ENCODE measurements around the gene IER3. TPM values are rescaled to one million over a fixed set of nuclear protein-coding genes. Genes with fewer than 3 reads are reported as not detected.
A peak's percentile ranks its signal among the peaks of the same experiment; 100 is the strongest.

Gene IER3
- total RNA-seq, 2 experiments from 2014 or later = 375 to 386 TPM

DNA sequence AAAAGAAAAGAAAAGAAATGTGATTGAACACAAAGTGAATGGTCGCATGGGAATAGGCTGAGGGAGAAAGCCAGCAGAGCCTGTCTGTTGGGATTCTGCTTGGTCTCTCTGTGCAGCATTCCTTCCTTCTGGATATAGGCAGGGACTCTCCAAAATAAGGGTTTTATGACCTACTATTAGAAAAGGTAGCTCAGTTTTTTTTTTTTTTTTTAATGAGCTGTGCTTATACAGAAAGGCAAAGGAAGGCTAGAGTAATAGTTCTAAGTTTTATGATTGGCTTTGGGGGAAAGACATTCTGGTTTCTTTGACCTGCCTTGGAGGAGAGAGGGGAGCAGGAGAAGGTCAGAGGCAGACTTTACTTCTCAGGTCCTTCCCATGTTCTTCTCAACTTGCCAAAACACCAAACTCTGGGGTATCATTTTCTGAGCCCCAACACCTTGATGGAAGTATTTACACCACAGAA is 18.8 kb upstream of the IER3 start:
- ChIA-PET POLR2A (interaction anchor here (0.9 to 11.6 kb wide), 4 partner anchors 11 to 46 kb away, joined by 3 to 198 read pairs (median 6); partner anchors contain the start of genes FLOT1 and IER3), CTCF (interaction anchor here (1.2 to 2.5 kb wide), 4 partner anchors 25 to 65 kb away, joined by 3 to 8 read pairs (median 6); no protein-coding TSS in a partner anchor)
- Mint-ChIP-seq H3K9me3 (peaks cover 4% of the 10 kb centered on the region), H3K36me3 (ENCODE audit: low read depth) (peaks cover 11% of the 10 kb centered on the region), H3K27me3 (no peaks in the 10 kb centered on the region), H3K4me3 (no peak overlapping the region), H3K4me1 (ENCODE audit: low read depth) (peaks cover 64% of the 10 kb centered on the region), H3K27ac (peak overlapping the region; percentile 85)
- no peak for DNase-seq
- no peak for ATAC-seq
- TF ChIP-seq, protein P1, sequence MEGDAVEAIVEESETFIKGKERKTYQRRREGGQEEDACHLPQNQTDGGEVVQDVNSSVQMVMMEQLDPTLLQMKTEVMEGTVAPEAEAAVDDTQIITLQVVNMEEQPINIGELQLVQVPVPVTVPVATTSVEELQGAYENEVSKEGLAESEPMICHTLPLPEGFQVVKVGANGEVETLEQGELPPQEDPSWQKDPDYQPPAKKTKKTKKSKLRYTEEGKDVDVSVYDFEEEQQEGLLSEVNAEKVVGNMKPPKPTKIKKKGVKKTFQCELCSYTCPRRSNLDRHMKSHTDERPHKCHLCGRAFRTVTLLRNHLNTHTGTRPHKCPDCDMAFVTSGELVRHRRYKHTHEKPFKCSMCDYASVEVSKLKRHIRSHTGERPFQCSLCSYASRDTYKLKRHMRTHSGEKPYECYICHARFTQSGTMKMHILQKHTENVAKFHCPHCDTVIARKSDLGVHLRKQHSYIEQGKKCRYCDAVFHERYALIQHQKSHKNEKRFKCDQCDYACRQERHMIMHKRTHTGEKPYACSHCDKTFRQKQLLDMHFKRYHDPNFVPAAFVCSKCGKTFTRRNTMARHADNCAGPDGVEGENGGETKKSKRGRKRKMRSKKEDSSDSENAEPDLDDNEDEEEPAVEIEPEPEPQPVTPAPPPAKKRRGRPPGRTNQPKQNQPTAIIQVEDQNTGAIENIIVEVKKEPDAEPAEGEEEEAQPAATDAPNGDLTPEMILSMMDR (IDR thresholded peaks at IDR 0.05) = no peak
- intact Hi-C loops (cut with micrococcal nuclease) = no loop called here

DNA sequence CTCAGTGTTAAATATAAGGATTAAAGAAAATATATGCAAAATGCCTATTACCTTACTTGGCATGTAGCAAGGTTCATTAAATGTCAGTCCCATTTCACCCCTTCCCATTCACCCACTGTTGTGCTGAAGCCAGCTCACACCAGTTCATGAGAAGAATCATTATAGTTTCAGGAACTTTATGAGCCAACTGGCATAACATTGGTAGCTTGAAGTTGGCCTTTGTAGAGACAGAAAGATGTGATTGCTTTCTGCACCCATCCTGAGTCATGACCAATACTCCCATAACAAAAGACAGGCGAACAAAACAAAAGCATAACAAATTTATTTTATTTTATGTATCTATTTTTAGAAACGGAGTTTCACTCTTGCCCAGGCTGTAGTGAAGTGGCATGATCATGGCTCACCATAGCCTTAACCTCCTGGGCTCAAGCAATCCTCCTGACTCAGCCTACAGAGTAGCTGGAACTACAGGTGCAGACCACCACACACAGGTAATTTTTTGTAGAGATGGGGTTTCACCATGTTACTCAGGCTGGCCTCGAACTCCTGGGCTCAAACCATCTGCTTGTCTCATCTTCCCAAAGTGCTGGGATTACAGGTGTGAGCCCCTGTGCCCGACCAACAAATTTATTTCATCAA is 17.6 kb upstream of the IER3 start:
- CTCF ChIA-PET = interaction anchor here (1.1 to 2.1 kb wide), 5 partner anchors 8 to 29 kb away, joined by 3 to 9 read pairs (median 3); partner anchors contain the start of gene IER3
- POLR2A ChIA-PET = interaction anchor here (0.6 to 1.7 kb wide), 7 partner anchors 8 to 57 kb away, joined by 3 to 10 read pairs (median 4); partner anchors contain the start of gene IER3
- DNase-seq = no peak
- intact Hi-C loops (cut with micrococcal nuclease) = no loop called here
- Mint-ChIP-seq H3K4me1 (ENCODE audit: low read depth) (peaks cover 60% of the 10 kb centered on the region), H3K27me3 (no peaks in the 10 kb centered on the region), H3K27ac (peak overlapping the region; percentile 1), H3K36me3 (ENCODE audit: low read depth) (peaks cover 9% of the 10 kb centered on the region), H3K4me3 (no peak overlapping the region), H3K9me3 (peaks cover 4% of the 10 kb centered on the region)
- TF ChIP-seq, protein P1 (IDR thresholded peaks at IDR 0.05) = no peak
- peak; percentile 68 for ATAC-seq

DNA sequence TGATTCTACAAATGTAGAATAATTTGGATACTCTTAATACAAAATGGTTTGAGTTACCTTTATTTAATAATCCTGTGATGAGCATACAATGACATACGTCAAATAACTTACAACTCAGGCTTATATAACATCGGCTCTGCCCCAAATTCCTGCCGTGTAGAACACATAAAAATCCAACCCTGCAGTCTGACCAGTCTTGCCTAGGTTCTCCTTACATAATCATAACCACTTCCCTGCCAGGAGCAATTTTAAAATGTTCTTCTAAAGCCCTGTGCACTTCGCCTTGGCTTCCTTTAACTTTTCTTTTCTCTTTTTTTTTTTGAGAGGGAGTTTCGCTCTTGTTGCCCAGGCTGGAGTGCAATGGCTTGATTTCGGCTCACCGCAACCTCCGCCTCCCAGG is 16.2 kb upstream of the IER3 start:
- H3K27ac Mint-ChIP-seq = no peak overlapping the region
- DNase-seq (no peak), ATAC-seq (no peak)
- POLR2A ChIA-PET = interaction anchor here (0.6 to 1.7 kb wide), 6 partner anchors 9 to 25 kb away, joined by 3 to 10 read pairs (median 6); partner anchors contain the start of gene IER3
- peaks cover 9% of the 10 kb centered on the region for H3K36me3 Mint-ChIP-seq (ENCODE audit: low read depth)
- TF ChIP-seq, protein P1 (IDR thresholded peaks at IDR 0.05) = no peak
- H3K9me3 Mint-ChIP-seq = peaks cover 4% of the 10 kb centered on the region
- CTCF ChIA-PET = interaction anchor here (1.2 to 2.1 kb wide), 3 partner anchors 9 to 24 kb away, joined by 3 to 9 read pairs (median 3); partner anchors contain the start of gene IER3
- peaks cover 51% of the 10 kb centered on the region for H3K4me1 Mint-ChIP-seq (ENCODE audit: low read depth)
- no peak overlapping the region for H3K4me3 Mint-ChIP-seq
- H3K27me3 Mint-ChIP-seq = no peaks in the 10 kb centered on the region
- intact Hi-C loops (cut with micrococcal nuclease) = no loop called here

DNA sequence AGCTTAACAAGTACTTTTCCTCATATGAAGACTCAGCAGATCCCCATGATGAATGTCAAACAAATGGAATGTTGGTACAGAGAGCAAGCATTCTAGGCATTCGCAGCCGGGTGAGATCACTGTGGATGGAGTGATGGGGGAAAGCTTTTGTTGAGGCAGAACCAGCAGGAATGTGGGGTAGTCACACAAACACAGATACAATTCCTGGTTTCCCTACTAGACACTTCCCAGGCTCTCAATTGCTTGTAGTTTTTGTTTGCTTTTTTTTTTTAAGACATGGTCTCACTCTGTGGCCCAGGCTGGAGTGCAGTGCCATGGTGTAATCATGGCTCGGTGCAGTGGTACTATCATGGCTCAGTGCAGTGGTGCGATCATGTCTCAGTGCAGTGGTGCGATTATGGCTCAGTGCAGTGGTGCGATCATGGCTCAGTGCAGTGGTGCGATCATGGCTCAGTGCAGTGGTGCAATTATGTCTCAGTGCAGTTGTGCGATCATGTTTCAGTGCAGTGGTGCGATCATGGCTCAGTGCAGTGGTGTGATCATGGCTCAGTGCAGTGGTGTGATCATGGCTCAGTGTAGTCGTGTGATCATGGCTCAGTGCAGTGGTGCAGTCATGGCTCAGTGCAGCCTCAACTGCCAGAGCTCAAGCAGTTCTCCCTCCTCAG is 15.4 kb upstream of the IER3 start:
- TF ChIP-seq, protein P1 (IDR thresholded peaks at IDR 0.05) = no peak
- intact Hi-C loops (cut with micrococcal nuclease) = no loop called here
- H3K27me3 Mint-ChIP-seq = no peaks in the 10 kb centered on the region
- ChIA-PET POLR2A (interaction anchor here (1.0 kb wide), 1 partner anchor 16 kb away, joined by 3 read pairs; no protein-coding TSS in a partner anchor), CTCF (interaction anchor here (0.9 to 1.3 kb wide), 2 partner anchors 16 to 49 kb away, joined by 4 to 5 read pairs; partner anchors contain the start of gene IER3)
- H3K4me3 Mint-ChIP-seq = no peak overlapping the region
- DNase-seq (no peak), ATAC-seq (no peak)
- peaks cover 7% of the 10 kb centered on the region for H3K36me3 Mint-ChIP-seq (ENCODE audit: low read depth)
- no peak overlapping the region for H3K27ac Mint-ChIP-seq
- peaks cover 4% of the 10 kb centered on the region for H3K9me3 Mint-ChIP-seq
- H3K4me1 Mint-ChIP-seq (ENCODE audit: low read depth) = peaks cover 45% of the 10 kb centered on the region
